Coronary artery (tissue), 2 donors: ENCODE results near the gene RNF11.

ENCODE experiments used
- DNase-seq: peaks from one replicate; pipeline ENCODE4 v3.0.0-alpha.2; 2017; ENCODE audit warnings: low spot score
- H3K27ac ChIP-seq, 2 donors: fragments of 200-600 bp; sonication (generic); one replicate each; pipeline ENCODE4 v1.5.1; 2016 to 2019
- H3K4me3 ChIP-seq: fragments of 200-600 bp; sonication (generic); 2 replicates; pipeline ENCODE4 v1.5.1; 2016; ENCODE audit warnings: mild to moderate bottlenecking, moderate library complexity
- TF ChIP-seq, protein P1 (sequence below): fragments of 200-600 bp; sonication (generic); IDR thresholded peaks from one replicate; pipeline ENCODE4 v1.5.1; 2019; ENCODE audit warnings: antibody characterized with exemption

Gene RNF11

DNA sequence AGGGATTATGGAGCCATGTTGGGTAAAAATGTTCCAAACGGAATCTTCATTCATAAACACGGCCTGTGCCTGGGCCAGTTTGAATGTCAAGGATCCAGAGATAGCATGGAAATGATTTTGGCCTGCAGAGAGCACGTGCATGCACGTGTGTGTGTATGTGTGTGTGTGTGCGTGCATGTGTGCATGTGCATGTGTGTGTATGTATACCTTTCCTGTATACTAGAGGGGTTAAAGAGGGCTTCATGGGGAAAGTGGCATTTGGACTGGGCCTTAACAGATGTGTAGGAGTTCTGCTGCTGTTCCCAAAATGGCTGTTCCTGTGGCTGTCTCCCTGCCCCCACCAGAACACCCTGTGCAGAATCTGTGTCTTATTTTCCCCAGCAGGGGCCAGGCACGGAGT lies 72.6 kb downstream of the RNF11 start:
- no peak overlapping the region for H3K27ac ChIP-seq
- H3K4me3 ChIP-seq, result no peak overlapping the region
- TF ChIP-seq, protein P1, sequence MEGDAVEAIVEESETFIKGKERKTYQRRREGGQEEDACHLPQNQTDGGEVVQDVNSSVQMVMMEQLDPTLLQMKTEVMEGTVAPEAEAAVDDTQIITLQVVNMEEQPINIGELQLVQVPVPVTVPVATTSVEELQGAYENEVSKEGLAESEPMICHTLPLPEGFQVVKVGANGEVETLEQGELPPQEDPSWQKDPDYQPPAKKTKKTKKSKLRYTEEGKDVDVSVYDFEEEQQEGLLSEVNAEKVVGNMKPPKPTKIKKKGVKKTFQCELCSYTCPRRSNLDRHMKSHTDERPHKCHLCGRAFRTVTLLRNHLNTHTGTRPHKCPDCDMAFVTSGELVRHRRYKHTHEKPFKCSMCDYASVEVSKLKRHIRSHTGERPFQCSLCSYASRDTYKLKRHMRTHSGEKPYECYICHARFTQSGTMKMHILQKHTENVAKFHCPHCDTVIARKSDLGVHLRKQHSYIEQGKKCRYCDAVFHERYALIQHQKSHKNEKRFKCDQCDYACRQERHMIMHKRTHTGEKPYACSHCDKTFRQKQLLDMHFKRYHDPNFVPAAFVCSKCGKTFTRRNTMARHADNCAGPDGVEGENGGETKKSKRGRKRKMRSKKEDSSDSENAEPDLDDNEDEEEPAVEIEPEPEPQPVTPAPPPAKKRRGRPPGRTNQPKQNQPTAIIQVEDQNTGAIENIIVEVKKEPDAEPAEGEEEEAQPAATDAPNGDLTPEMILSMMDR, result no peak
- DNase-seq, result no peak

DNA sequence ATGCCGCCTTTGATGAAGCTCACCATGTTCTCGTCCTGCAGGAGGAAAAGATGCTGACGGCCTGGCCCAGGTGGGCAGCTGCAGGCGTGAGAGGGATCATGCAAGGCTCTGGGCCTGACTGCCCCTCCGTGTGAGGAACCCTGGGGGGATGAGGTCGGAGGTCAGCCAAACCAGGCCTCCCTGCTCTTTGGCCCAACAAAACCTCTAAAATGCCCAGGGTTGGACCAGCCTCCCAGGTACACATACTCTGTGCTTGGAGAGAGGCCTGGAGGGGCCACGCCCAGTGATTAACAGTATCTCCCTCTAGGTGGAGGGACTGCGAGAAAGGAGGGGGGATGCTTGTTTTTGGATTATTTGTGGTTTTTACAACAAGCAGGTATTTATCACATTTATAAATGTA lies 73.2 kb downstream of the RNF11 start:
- DNase-seq, result no peak
- H3K4me3 ChIP-seq, result no peak overlapping the region
- TF ChIP-seq, protein P1, result no peak
- no peak overlapping the region for H3K27ac ChIP-seq

DNA sequence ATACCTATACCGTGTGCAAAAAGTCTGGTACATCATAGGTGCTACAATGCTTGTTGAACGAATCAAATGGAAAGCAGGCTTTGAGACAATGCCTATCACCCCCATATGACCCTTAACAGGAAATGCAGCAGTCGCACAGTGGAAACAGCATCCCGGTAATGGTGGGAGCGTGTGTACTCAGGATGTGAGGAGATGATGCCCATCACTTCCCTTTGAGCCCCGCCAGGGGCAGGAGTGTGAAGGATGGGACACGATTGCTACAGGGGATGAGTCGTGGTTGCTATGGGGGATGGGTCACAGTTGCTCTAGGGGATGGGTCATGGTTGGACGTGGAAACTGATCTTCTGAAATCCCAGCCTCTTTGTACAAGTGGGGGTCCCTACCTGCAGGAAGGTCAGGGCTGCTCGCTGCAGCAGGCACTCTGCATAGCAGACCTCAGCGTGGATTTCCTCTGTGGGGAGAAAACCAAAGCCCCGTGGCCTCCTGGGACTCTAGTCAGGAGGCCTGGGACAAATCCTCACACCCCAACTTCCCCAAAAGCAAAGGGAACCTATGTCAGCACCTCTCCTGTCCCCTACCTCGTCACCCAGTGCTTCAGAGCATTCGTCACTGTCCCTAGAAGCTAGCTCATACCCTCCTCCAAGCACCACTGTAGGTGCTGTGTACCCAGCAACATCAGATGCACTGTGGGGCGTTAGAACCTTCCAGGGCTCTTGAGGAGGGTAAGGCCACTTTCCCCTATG lies 75.0 kb downstream of the RNF11 start:
- H3K27ac ChIP-seq, result no peak overlapping the region
- TF ChIP-seq, protein P1, result no peak
- no peak for DNase-seq
- H3K4me3 ChIP-seq, result no peak overlapping the region

DNA sequence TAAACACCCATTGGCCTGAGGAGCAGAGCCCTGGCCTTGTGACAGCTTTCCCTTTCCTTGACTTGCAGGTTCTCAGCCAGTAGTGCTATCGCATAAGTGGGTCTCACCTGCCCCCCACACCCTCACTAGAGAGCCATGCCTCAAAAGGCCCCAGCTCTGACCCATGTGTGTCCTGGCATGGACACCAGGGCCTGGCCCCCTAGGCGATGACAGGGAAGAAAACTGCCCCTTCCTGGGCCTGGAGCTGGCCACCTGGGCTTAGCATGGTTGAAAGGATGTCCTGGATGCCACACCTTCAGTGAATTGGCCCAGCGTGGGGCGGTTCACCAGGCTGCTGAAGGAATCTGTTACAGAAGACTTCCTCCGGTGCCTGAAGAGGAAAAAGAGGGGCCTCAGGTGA lies 75.8 kb downstream of the RNF11 start:
- DNase-seq, result no peak
- H3K27ac ChIP-seq, result no peak overlapping the region
- TF ChIP-seq, protein P1, result no peak
- no peak overlapping the region for H3K4me3 ChIP-seq

DNA sequence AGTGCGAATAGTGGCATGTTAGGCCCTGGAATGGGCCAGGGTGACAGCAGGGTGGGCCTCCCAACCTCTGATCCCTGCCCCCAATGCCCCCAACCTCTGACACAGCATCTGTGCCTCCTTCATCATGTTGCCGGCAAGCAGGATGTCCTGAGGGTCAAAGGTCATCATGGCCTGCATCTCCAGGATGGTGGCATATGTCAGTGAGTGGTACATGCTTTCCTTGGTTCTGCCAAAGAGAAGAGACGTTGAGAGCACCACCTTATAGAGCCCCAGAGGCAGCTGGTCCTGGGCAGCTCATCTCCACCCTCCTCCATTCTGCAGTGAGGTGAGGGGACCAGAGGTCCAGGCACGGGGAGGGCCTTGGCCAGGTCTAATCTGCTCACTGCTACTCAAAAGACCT lies 76.6 kb downstream of the RNF11 start:
- no peak overlapping the region for H3K4me3 ChIP-seq
- TF ChIP-seq, protein P1, result no peak
- H3K27ac ChIP-seq, result no peak overlapping the region
- DNase-seq, result no peak

DNA sequence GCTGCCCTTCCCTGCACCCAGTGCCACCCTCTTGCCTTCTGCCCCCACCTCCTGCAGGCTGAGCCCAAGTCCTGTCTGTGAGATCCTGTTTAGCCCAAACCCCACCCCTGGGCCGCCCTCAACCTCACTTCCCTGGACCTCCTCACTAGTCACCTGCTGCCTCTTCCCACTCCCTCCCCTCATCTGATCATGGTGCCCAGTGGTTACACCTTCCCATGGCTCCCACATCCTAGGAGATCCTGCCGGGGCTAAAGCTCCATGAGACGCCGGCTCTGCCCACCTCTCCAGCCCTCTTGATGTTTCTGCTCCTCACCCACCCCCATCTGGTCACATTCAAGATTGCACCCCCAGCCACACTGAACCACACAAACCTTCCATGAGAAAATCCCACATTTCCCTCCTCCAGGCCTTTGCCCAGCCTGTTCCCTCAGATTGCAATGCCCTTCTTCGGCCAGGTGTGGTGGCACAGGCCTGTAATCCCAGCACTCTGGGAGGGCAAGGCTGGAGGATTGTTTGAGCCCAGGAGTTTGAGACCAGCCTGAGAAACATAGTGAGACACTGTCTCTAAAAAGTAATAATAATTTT lies 77.3 kb downstream of the RNF11 start:
- H3K27ac ChIP-seq, result no peak overlapping the region
- TF ChIP-seq, protein P1, result no peak
- no peak for DNase-seq
- H3K4me3 ChIP-seq, result no peak overlapping the region
